Stimulated activated CD4-positive, alpha-beta T cell treated with anti-CD3 and anti-CD28 coated beads, Interleukin-1b, Interleukin-23, amount 100 ng/mL, for 1 hour (primary cell): ENCODE data around the gene SIX1.

Experiments
- DNase-seq, 2 donors: peaks; one replicate each; pipeline ENCODE4 v3.0.0-alpha.2; 2020; ENCODE audit warnings: low read depth in 2 of 2

The SIX1 gene

GRCh38 chr14:60655119-60655897 is 6.0 kb upstream of the SIX1 start:
- DNase-seq = no peak

DNA sequence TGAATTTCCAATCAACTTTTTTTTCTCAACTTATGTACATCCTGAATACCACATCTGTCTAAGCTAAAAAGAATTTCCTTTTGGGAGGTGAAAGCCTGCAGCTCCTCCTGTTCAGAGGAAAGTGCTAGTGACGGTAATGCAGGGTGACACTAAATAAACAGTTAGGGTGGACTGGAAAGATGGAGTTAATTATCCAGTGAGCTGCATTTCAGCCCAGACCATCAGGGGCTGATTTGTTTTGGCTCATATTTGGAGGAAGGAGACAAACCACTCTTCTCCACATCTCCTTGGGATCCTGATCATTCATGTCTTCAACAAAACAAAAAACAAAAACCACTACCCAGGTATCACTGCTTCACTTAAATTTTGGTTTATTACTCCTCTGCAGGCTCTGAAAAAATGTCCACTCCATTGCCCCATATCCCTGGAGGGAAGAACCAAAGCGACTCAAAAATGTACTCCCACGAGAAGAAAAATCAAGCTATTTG is 5.1 kb upstream of the SIX1 start:
- DNase-seq = no peak

GRCh38 chr14:60653701-60654161 is 4.5 kb upstream of the SIX1 start:
- DNase-seq = no peak

DNA sequence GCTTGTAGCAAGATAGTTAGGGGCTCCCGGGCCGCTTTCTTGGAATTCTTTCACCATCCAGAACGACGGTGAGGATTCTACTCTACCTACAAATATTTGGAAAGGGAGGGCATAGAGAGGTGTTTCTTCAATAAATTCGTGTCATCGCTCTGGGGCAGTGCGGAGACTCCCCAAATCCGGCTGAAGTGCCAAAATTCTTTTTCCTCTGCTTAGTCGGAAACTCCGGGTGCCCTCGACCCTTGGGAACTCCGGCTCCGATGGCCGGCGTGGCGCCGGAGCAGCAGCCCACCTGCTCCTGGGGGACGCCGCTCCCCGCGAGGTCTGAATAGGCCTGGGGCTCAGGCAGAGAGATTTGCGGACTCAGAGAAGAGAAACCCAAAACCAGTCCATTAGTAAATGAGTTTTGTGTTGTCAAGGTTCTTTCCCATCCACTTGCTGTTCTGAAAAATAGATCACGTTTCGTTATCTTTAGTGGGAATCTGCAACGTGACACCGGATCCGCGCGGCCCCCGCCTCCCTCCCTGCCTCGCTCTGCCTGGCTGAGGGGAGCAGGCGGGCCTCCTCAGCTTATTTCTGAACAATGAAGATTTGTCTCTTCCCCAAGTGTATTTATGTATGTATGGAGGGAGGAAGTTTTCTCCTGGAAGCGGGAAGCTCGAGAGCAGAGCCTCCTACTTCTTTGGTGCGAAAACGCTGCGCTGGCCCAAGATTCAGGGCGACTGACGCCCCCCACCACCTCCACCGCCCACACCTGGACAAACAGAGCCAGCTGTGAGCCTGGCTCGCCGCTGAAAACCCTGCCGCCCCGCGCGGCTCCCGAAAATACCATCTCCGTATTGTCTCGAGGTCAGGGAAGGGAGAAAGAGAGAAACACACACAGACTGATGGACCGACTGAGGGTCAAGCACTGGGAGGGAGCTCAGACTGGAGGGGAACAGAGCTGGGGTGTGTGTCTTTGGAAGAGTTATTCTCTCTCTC is 3.7 kb upstream of the SIX1 start:
- DNase-seq = no peak

GRCh38 chr14:60651796-60652673 is 2.8 kb upstream of the SIX1 start:
- DNase-seq = no peak

DNA sequence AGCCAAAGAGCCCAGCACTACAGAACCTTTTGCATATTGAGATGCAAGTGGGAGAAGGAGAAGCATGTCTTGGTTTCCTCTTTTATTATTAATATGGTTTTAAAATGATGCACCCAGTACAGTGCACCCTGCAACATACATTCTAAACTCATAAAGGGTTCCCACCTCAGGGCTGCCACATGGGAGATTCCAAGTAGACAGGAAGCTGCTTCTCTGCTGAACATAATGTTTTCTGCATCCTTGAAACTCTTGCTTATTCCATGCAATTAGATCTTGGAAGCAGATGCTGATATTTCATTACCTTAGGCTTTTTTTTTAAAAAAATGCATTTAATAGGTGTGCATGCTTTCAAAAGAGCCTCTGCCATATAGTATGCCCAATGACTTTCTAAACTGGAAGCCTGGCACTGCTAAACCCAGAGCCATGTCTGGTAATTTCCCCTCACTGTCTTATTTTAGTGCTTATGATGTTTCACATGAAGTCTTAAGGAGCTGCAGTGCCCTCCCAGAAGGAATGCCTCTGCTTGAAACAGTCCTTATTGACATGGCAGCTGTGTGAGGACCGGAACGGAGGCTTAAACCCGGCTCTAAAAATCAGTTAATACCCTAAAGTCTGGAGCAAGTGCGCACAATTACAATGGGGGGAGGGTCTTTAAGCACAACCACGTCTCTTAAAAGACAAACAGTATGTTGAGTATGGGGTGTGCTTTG is 2.0 kb upstream of the SIX1 start:
- DNase-seq = no peak

- DNase-seq = no peak
These were observed 1.2 kb upstream of the SIX1 start for GRCh38 chr14:60650373-60650961.

GRCh38 chr14:60649875-60650372 is 647 bp upstream of the SIX1 start:
- no peak for DNase-seq

DNA sequence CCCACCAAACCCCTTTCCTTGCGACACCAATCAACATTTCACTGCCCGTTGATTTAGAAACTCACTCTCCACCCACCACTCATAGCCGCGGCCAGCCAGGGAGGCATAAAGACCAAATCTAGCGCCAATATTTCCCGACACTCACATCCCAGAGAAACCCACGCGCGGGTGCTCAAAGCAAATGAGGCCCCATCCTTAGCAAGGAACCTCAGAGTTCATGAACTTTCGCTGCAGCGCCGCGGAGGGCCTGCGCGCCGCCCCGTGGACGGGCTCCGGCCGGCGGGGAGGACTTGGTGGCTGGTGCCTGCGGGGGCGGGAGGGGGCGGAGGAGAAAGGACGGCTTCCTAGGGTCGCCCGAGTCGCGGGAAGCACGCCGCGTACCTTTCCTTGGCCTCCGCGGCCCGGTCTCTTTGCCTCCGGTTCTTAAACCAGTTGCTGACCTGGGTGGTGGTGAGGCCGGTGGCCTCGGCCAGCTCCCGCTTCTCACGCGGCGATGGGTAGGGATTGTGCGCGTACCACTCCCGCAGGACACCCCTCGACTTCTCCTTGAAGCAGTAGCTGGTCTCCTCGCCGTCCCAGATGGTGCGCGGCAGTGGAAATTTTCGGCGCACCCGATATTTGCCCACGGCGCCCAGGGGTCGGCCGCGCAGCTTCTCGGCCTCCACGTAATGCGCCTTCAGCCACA is 886 bp downstream of the SIX1 start:
- DNase-seq = no peak

- no peak for DNase-seq
These were observed 1.4 kb downstream of the SIX1 start for GRCh38 chr14:60647837-60648248.

- no peak for DNase-seq
These were observed 2.0 kb downstream of the SIX1 start for GRCh38 chr14:60647081-60647836.

DNA sequence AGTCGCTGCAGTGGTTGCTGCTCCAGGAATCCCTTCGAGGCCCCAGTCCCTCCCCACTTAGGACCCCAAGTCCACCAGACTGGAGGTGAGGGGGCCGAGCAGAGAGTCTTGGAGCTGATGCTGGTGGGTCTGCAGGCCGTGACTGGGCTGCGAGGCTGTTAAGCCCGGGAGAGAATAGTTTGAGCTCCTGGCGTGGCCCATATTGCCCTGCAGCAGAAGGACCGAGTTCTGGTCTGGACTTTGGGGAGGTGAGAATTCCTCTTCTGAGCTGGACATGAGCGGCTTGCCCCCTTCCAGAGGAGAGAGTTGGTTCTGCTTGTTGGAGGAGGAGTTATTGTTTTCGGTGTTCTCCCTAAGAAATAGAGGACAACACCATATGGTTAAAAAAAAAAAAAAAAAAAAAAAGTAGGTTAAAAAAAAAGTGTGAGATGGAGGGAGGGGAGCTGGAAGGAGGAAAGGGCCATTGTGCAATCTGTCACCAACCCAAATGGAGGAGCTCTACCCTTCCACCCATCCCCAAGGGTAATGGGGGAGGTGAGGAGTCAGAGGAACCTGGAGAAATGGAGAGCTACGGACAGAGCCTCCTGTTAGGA is 3.0 kb downstream of the SIX1 start:
- DNase-seq = no peak

DNA sequence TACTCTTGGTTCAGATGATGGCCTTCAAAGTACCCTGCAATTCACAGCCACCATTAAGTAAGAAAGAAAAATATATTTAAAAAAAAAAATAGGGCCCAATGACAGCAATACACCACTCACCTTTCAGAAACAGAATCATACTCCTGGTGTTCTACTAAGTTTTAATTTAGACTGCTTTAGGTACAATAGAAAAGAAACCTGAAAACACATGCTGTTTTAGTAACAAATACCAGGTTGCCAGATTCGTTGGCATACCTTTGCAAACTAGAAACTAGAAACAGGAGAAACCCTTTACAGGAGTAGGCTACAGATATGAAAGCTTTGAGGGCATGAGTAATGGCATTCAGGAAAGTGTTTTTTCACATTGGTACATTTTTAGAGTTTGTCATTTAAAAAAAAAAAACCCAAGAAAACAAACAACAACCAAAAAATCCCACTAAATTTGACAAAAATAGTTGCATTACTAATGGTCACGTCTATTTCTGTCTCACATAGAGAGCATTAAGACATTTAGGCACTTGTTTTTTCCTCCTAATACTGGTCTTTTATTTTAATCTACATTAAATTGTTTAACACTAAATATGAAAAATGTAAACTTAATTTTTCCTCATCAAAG is 4.0 kb downstream of the SIX1 start:
- no peak for DNase-seq

- DNase-seq = no peak
These were observed 4.6 kb downstream of the SIX1 start for GRCh38 chr14:60644666-60645065.

- no peak for DNase-seq
These were observed 5.6 kb downstream of the SIX1 start for GRCh38 chr14:60643463-60644314.

DNA sequence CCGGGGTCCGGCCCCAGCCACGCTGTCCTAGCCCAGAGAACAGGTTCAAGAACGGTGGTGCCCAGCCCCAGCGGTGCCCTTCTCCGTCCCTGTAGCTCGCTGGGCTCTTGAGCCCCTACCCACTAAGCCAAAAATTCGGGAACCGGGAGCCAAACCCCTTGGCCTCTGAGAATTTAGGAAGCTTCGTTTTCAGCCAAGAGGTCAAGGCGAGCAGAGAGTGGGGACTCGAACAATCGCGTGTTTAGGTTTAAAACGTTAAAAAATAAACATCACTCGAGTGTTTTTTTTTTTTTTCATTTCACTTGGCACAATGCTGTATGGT is 6.2 kb downstream of the SIX1 start:
- no peak for DNase-seq
